ENCODE data around the gene FEM1A.
"Not testable (repeated sequence)": the region's sequence is repeated elsewhere in the genome, so short reads cannot be mapped to it uniquely, and the experiment has no call there.

FEM1A gene

DNA sequence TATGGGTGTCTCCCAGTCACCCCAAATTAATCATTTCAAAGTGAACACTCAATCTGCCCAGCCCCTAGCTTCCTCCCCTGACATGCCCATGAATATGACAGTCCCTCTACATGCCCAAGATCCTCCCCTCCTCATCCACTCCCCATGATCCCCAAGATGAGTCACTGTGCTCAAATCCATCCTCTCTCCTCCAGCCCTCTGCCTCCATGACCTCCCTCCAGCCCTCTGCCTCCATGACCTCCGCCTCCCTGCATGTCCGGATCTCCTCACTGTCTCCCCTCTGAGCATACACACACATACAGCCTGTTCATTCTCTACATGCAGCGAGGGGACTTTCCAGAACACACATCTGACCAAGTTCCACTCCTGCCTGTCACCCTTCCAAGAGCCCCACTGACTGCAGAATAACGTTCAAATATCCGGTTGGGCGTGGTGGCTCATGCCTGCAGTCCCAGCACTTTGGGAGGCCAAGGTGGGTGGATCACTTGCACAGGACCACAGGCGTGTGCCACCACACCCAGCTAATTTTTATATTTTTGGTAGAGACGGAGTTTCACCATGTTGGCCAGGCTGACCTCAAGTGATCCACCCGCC, 18.4 kb upstream of the FEM1A start:
- DNase-seq (ENCODE audit: low read depth, low spot score), result no peak

DNA sequence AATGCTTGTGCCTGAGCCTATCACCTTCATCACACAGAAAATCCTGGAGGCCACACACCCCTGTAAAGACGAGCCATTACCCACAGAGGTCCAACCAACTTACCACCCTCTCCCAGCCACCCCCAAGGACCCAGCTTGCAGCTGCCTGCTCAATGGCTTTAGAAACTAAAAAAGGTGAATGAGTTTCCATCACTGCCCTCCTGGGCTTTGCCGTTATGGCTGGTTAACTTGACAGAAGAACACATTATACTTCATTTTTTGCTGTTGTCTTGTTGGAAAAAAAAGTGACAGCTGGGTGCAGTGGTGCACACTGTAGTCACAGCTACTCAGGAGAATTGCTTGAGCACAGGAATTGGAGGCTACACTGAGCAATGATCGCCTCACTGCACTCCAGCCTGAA, 17.4 kb upstream of the FEM1A start:
- no peak for DNase-seq (ENCODE audit: low read depth, low spot score)

- no peak for DNase-seq (ENCODE audit: low read depth, low spot score)
Measured at GRCh38 chr19:4775627-4776152, 15.8 kb upstream of the FEM1A start.

GRCh38 chr19:4776436-4777211, 14.9 kb upstream of the FEM1A start:
- DNase-seq (ENCODE audit: low read depth, low spot score), result no peak

DNA sequence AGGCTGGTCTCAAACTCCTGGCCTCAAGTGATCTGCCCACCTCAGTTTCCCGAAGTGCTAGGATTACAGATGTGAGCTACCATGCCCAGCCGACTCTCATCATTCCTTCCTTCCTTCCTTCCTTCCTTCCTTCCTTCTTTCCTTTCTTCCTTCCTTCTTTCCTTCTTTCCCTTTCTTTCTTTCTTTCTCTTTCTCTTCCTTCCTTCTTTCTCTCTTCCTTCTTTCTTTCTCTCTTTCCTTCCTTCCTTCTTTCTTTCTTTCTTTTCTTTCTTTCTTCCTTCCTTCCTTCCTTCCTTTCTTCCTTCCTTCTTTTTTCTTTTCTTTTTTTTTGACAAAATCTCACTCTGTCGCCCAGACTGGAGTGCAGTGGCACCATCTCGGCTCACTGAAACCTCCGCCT, 13.4 kb upstream of the FEM1A start:
- not testable (repeated sequence) for DNase-seq (ENCODE audit: low read depth, low spot score)

- no peak for DNase-seq (ENCODE audit: low read depth, low spot score)
Measured at GRCh38 chr19:4780860-4781259, 10.7 kb upstream of the FEM1A start.

DNA sequence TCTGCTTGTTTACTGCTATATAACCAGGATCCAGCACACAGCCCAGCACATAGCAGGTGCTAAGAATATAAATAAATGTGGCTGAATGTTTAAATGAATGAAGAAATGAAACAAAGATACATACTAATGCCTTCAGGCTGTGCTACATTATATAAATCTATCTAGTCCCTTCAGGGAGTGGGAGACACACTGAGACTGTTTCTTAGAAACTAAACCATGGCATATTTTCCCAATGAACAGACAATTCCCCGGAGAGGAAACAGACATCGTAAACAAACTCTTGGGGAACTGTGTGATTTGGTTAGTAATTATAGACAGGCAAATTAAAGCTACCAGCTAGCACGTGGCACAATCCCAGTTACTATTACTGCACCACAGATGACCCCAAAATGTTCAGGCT, 9.7 kb upstream of the FEM1A start:
- DNase-seq (ENCODE audit: low read depth, low spot score), result no peak

DNA sequence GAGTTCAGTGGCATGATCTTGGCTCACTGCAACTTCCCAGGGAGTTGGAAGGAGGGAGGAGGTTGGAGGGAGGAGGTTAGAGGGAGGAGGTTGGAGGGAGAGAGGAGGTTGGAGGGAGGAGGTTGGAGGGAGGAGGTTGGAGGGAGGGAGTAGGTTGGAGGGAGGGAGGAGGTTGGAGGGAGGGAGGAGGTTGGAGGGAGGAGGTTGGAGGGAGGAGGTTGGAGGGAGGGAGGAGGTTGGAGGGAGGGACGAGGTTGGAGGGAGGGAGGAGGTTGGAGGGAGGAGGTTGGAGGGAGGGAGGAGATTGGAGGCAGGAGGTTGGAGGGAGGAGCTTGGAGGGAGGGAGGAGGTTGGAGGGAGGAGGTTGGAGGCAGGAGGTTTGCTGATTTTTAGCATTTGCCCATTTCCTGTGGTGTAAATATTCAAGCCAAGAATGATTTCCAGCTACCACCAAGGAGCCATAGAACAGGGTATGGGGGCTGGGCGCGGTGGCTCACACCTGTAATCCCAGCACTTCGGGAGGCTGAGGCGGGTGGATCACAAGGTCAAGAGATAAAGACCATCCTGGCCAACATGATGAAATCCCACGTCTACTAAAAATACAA, 5.0 kb upstream of the FEM1A start:
- not testable (repeated sequence) for DNase-seq (ENCODE audit: low read depth, low spot score)

GRCh38 chr19:4792019-4792865, 708 bp downstream of the FEM1A start:
- not testable (repeated sequence) for DNase-seq (ENCODE audit: low read depth, low spot score)

GRCh38 chr19:4792866-4793195, 1.3 kb downstream of the FEM1A start:
- not testable (repeated sequence) for DNase-seq (ENCODE audit: low read depth, low spot score)

GRCh38 chr19:4793278-4793677, 1.7 kb downstream of the FEM1A start:
- DNase-seq (ENCODE audit: low read depth, low spot score), result not testable (repeated sequence)

DNA sequence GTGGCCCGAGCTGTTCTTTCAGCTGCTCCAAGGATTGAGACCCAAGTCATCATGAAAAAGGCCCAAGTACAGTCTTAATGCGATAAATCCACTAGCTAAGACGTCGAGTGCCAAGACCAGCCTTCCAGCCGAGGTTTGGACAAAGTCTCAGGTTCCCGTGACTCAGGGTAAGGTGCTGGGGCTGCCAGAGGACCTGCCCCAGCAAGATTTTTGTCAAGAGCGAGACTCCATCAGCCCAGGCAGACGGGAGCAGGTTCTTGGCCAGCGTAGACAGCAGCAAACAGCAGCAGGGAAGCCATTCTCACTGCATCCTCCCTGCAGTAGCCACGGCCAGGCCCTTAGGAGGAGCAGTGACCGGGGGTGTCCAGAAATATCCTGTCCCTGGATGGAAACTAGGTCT, 3.4 kb downstream of the FEM1A start:
- no peak for DNase-seq (ENCODE audit: low read depth, low spot score)

DNA sequence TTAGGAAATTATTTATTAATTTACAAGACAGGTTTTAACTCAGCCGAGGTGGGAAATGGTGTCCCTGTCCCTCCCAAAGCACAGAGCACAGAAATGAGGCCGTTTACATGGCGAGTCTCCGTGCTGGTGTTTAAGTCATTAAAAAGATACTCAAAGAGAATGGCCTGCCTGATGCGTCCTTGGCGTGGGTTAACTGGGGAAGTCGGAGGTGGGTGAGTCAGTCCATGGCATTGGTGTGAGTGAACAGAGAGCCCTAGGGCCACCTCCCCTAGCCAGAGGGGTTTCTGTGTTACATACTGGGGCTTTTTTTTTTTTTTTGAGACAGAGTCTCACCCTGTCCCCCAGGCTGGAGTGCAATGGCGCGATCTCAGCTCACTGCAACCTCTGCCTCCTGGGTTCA, 3.9 kb downstream of the FEM1A start:
- no peak for DNase-seq (ENCODE audit: low read depth, low spot score)

- no peak for DNase-seq (ENCODE audit: low read depth, low spot score)
Measured at GRCh38 chr19:4800591-4801081, 9.1 kb downstream of the FEM1A start.

- no peak for DNase-seq (ENCODE audit: low read depth, low spot score)
Measured at GRCh38 chr19:4801085-4801619, 9.6 kb downstream of the FEM1A start.

DNA sequence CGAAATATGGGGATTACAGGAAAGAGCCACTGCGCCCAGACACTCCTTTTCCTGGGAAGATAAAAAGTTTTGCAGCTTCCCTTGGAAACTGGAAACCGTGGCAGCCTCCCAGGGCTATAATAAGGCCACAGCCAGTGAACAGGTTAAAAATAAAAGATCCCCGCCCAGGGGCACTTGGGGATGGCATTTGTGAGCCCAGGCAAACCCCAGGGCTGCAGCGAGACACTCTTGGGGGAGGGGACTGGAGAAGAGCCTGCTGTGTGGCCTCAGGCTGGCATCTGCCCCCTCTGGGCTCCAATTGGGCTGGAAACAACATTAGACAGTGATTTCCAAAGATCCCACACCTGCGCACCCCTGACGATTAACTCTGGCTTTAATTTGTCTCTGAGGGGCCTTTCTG, 11.2 kb downstream of the FEM1A start:
- DNase-seq (ENCODE audit: low read depth, low spot score), result no peak

- no peak for DNase-seq (ENCODE audit: low read depth, low spot score)
Measured at GRCh38 chr19:4803736-4804695, 12.5 kb downstream of the FEM1A start.

DNA sequence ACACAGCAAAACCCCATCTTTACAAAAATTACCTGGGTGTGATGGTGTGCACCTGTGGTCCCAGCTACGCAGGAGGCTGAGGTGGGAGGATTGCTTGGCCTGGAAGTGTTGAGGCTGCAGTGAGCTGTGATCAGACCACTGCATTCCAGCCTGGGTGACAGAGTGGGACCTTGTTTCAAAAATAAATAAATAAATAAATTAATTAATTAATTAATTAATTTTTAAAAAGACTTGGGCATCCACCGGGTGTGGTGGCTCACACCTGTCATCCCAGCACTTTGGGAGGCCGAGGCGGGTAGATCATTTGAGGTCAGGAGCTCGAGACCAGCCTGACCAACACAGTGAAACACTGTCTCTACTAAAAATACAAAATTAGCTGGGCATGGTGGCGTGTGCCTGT, 13.6 kb downstream of the FEM1A start:
- not testable (repeated sequence) for DNase-seq (ENCODE audit: low read depth, low spot score)

GRCh38 chr19:4806384-4806783, 14.8 kb downstream of the FEM1A start:
- no peak for DNase-seq (ENCODE audit: low read depth, low spot score)

DNA sequence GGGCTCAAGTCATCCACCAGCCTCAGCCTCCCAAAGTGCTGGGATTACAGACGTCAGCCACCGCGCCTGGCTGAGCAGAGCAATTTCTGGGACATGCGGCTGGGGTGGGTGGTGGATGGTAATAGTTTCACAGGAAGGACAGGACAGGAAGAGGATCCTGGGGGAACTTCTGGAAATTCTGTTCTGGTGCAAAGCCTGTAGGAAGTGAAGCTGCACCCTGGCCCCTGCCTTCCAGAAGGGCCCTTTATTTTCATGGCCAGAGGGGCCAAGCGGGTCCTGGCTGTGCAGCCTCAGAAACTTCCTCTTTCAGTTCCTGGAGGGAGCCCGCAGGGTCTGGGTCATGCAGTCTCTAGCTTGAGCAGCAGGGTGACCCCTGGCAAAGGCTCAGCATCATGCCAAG, 15.7 kb downstream of the FEM1A start:
- DNase-seq (ENCODE audit: low read depth, low spot score), result no peak

All from iPS DF 19.7 (cell line).